ENCODE measurements around the gene ASB5. TPM values are rescaled to one million over a fixed set of nuclear protein-coding genes. Genes with fewer than 3 reads are reported as not detected.

Gene ASB5
- total and polyA plus RNA-seq, 9 of the 15 experiments (the other 6 are each of a cell fraction or from before 2014, with no cell fraction given): not detected

- Histone ChIP-seq H3K36me3 (ENCODE audit: control insufficient read depth, insufficient read depth, low read length) (no peaks in the 10 kb centered on the region), H3K4me2 (ENCODE audit: insufficient read depth, low read length) (no peak overlapping the region), H2AFZ (ENCODE audit: low read depth, low read length) (no peak overlapping the region), H3K4me1 (replicated peaks in 1 of 2; ENCODE audit: control insufficient read depth in 2 of 2, insufficient read depth in 2 of 2, low read length in 2 of 2) (no peaks in the 10 kb centered on the region), H3K9me1 (ENCODE audit: control insufficient read depth, insufficient read depth, low read length) (no peaks in the 10 kb centered on the region), H3K27ac (ENCODE audit: extremely low read depth, low read depth, low read length) (no peak overlapping the region), H4K20me1 (replicated peaks; ENCODE audit: control insufficient read depth, insufficient read depth, low read length) (0 out of 2 replicates have a peak, but pooled peaks cover 2% of the 10 kb centered on the region), H3K4me3 (no peak overlapping the region), H3K27me3 (ENCODE audit: control insufficient read depth in 2 of 2, insufficient read depth in 2 of 2, low read length in 2 of 2) (peaks cover 0 to 11% of the 10 kb centered on the region in 2 experiments; a peak in 2 of 5 replicates), H3K79me2 (ENCODE audit: control insufficient read depth, insufficient read depth, low read length) (no peaks in the 10 kb centered on the region), H3K9ac (ENCODE audit: insufficient read depth in 1 of 2, low read depth in 2 of 2, low read length in 2 of 2) (no peak overlapping the region), H3K9me3 (replicated peaks; ENCODE audit: control insufficient read depth, insufficient read depth, low read depth, low read length) (no peaks in the 10 kb centered on the region)
- in situ Hi-C loops (cut with MboI) (no loop called here), intact Hi-C loops (cut with micrococcal nuclease) (no loop called here)
- DNase-seq (ENCODE audit: extremely low read depth in 1 of 4, low spot score in 3 of 4) (no peak), FAIRE-seq (no peak), ATAC-seq (no peak)
- WGBS (ENCODE audit: insufficient coverage, low coverage, missing lambda C conversion rate): 3% methylated on average over 4 of the region's 5 CpGs
- ChIA-PET CTCF (ENCODE audit: low intra/inter-chr PET ratio) (no interaction called here), POLR2A (no interaction called here)
- no TSS peak for BruUV-seq (replicated peaks)
- TF ChIP-seq ZNF589 (CRISPR knock-in tag; IDR thresholded peaks at IDR 0.05; ENCODE audit: low read depth) (no peak), ZNF668 (CRISPR knock-in tag; IDR thresholded peaks at IDR 0.05) (no peak), XRCC5 (IDR thresholded peaks at IDR 0.05; ENCODE audit: low read depth, low read length) (no peak), EGR1 (conservative IDR thresholded peaks at IDR 0.05) (no peak), REST (IDR thresholded peaks at IDR 0.05; ENCODE audit: borderline replicate concordance) (no peak), REST (CRISPR knock-in tag; IDR thresholded peaks at IDR 0.05; ENCODE audit: low read depth) (no peak), HDAC8 (tag; IDR thresholded peaks at IDR 0.05) (no peak), ZNF764 (CRISPR knock-in tag; IDR thresholded peaks at IDR 0.05; ENCODE audit: low read depth) (no peak)
- TF ChIP-seq, protein P1, sequence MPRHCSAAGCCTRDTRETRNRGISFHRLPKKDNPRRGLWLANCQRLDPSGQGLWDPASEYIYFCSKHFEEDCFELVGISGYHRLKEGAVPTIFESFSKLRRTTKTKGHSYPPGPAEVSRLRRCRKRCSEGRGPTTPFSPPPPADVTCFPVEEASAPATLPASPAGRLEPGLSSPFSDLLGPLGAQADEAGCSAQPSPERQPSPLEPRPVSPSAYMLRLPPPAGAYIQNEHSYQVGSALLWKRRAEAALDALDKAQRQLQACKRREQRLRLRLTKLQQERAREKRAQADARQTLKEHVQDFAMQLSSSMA (CRISPR knock-in tag; IDR thresholded peaks at IDR 0.05): no peak
- TF ChIP-seq, protein P2, sequence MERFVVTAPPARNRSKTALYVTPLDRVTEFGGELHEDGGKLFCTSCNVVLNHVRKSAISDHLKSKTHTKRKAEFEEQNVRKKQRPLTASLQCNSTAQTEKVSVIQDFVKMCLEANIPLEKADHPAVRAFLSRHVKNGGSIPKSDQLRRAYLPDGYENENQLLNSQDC (CRISPR knock-in tag; IDR thresholded peaks at IDR 0.05): no peak
- TF ChIP-seq, protein P3, sequence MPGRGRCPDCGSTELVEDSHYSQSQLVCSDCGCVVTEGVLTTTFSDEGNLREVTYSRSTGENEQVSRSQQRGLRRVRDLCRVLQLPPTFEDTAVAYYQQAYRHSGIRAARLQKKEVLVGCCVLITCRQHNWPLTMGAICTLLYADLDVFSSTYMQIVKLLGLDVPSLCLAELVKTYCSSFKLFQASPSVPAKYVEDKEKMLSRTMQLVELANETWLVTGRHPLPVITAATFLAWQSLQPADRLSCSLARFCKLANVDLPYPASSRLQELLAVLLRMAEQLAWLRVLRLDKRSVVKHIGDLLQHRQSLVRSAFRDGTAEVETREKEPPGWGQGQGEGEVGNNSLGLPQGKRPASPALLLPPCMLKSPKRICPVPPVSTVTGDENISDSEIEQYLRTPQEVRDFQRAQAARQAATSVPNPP (IDR thresholded peaks at IDR 0.05; ENCODE audit: borderline replicate concordance, insufficient read depth, insufficient read length): no peak
- TF ChIP-seq, protein P4, sequence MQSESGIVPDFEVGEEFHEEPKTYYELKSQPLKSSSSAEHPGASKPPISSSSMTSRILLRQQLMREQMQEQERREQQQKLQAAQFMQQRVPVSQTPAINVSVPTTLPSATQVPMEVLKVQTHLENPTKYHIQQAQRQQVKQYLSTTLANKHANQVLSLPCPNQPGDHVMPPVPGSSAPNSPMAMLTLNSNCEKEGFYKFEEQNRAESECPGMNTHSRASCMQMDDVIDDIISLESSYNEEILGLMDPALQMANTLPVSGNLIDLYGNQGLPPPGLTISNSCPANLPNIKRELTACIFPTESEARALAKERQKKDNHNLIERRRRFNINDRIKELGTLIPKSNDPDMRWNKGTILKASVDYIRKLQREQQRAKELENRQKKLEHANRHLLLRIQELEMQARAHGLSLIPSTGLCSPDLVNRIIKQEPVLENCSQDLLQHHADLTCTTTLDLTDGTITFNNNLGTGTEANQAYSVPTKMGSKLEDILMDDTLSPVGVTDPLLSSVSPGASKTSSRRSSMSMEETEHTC (IDR thresholded peaks at IDR 0.05): no peak
Observed at GRCh38 chr4:176207839-176208238, 61.2 kb downstream of the ASB5 start.
